Hepatocyte (in vitro differentiated cells): Measurements from ENCODE around the gene SART3.

Experiments used
- EZH2phosphoT487 ChIP-seq: fragments of 200-600 bp; sonication (generic); IDR thresholded peaks from one replicate; pipeline ENCODE4 v1.6.1; 2018; ENCODE audit warnings: antibody characterized with exemption, mild to moderate bottlenecking, low read depth, moderate library complexity; ENCODE audit not compliant: unreplicated experiment, severe bottlenecking
- TF ChIP-seq, protein P1 (sequence below): fragments of 200-600 bp; sonication (generic); IDR thresholded peaks from 2 replicates; pipeline ENCODE4 v1.5.1; 2016; ENCODE audit warnings: antibody characterized with exemption, mild to moderate bottlenecking; ENCODE audit not compliant: poor library complexity

DNA sequence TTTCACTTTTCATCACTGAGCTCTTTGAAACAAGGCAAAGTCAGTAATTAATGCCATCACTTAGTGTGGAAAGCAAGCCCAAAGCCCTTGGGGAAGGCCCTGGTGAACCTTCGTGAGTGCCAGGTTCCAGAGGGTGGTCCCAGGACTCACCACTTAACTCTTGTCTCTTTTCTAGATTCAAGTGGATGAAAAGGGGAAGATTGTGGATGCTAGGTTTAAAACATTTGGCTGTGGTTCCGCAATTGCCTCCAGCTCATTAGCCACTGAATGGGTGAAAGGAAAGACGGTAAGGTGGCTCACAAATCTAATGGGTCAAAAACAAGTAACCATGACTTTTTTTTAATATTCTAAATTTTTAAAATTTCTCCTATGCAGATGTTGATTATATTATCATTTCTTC lies 4.2 kb upstream of the SART3 start:
- TF ChIP-seq, protein P1, sequence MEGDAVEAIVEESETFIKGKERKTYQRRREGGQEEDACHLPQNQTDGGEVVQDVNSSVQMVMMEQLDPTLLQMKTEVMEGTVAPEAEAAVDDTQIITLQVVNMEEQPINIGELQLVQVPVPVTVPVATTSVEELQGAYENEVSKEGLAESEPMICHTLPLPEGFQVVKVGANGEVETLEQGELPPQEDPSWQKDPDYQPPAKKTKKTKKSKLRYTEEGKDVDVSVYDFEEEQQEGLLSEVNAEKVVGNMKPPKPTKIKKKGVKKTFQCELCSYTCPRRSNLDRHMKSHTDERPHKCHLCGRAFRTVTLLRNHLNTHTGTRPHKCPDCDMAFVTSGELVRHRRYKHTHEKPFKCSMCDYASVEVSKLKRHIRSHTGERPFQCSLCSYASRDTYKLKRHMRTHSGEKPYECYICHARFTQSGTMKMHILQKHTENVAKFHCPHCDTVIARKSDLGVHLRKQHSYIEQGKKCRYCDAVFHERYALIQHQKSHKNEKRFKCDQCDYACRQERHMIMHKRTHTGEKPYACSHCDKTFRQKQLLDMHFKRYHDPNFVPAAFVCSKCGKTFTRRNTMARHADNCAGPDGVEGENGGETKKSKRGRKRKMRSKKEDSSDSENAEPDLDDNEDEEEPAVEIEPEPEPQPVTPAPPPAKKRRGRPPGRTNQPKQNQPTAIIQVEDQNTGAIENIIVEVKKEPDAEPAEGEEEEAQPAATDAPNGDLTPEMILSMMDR: no peak
- no peak for TF ChIP-seq EZH2phosphoT487
